GM12878 (cell line): ENCODE data around the gene ZNF546. TPM values are rescaled to one million over a fixed set of nuclear protein-coding genes. Genes with fewer than 3 reads are reported as not detected.

Experiments used
- ASH2L ChIP-seq: fragments of 300-600, 200-600 bp; sonication (generic); IDR thresholded peaks from 2 replicates; pipeline ENCODE4 v1.6.1; 2017; ENCODE audit warnings: low read depth, mild to moderate bottlenecking, borderline replicate concordance
- BACH1 ChIP-seq: fragments of 450-650 bp; IDR thresholded peaks from 2 replicates; pipeline ENCODE4 v1.6.1; 2017; ENCODE audit warnings: mild to moderate bottlenecking, borderline replicate concordance
- CBX5 ChIP-seq: sonication (generic); IDR thresholded peaks from 2 replicates; pipeline ENCODE4 v1.6.1; 2016; ENCODE audit warnings: low read depth, moderate library complexity, mild to moderate bottlenecking, inconsistent platforms
- FOXM1 ChIP-seq: IDR thresholded peaks from 2 replicates; pipeline ENCODE4 v1.6.1; 2012; ENCODE audit warnings: low read depth, mild to moderate bottlenecking, inconsistent platforms, low read length, moderate library complexity
- MEF2B ChIP-seq: fragments of 450-650 bp; IDR thresholded peaks from 2 replicates; pipeline ENCODE4 v1.6.1; 2018; ENCODE audit warnings: mild to moderate bottlenecking, moderate library complexity; ENCODE audit not compliant: partially characterized antibody, poor library complexity, severe bottlenecking
- MLLT1 ChIP-seq: fragments of 450-650 bp; IDR thresholded peaks from 2 replicates; pipeline ENCODE4 v1.6.1; 2016; ENCODE audit warnings: mild to moderate bottlenecking
- NRF1 ChIP-seq: conservative IDR thresholded peaks from 2 replicates; pipeline ENCODE4 v1.6.1; 2011; ENCODE audit warnings: mild to moderate bottlenecking, low read depth, low read length, improper control_type of control experiment
- POLR2AphosphoS5 ChIP-seq: IDR thresholded peaks from 2 replicates; pipeline ENCODE4 v1.6.1; 2011; ENCODE audit warnings: mild to moderate bottlenecking, low read length, inconsistent platforms
- RB1 ChIP-seq: fragments of 450-650 bp; formaldehyde crosslinking; IDR thresholded peaks from 2 replicates; pipeline ENCODE4 v1.6.1; 2017; ENCODE audit warnings: mild to moderate bottlenecking, borderline replicate concordance
- SIN3A ChIP-seq: IDR thresholded peaks from 2 replicates; pipeline ENCODE4 v1.6.1; 2012; ENCODE audit warnings: low read depth, low read length, improper control_type of control experiment
- SRF ChIP-seq, 2 experiments: IDR thresholded peaks; 2 replicates each; pipeline ENCODE4 v1.6.1; 2011; ENCODE audit warnings: low read depth in 2 of 2, low read length in 2 of 2, mild to moderate bottlenecking in 1 of 2, moderate library complexity in 1 of 2
- TCF7 ChIP-seq: IDR thresholded peaks from 2 replicates; pipeline ENCODE4 v1.6.1; 2014; ENCODE audit warnings: antibody characterized with exemption, borderline replicate concordance
- ZBTB11 ChIP-seq: fragments of 450-650 bp; formaldehyde crosslinking; IDR thresholded peaks from 2 replicates; pipeline ENCODE4 v1.5.0; 2022; ENCODE audit warnings: mild to moderate bottlenecking, missing genetic modification characterization
- ZBTB4 ChIP-seq: fragments of 450-650 bp; formaldehyde crosslinking; IDR thresholded peaks from 2 replicates; pipeline ENCODE4 v1.4.0; 2022; ENCODE audit warnings: mild to moderate bottlenecking, moderate library complexity
- ZNF24 ChIP-seq: fragments of 450-650 bp; IDR thresholded peaks from 2 replicates; pipeline ENCODE4 v1.6.1; 2017; ENCODE audit warnings: antibody characterized with exemption, mild to moderate bottlenecking
- ZNF592 ChIP-seq: fragments of 450-650 bp; IDR thresholded peaks from 2 replicates; pipeline ENCODE4 v1.6.1; 2017; ENCODE audit warnings: mild to moderate bottlenecking, moderate library complexity
- polyA plus RNA-seq, 11 experiments: library from polyadenylated mRNA; depleted of rRNA in 4 of 11; unstranded in 6 of 11; stranded (reverse) in 5 of 11; fragments of >200 nt; fragmentation: Nextera tagmentation in 4 of 11; fragmentation: Illumina TruSeq in 1 of 11; extraction: Ambion mirVana in 4 of 11; extraction: Trizol in 1 of 11; gene quantifications; 1 replicate in 1 of 11; 2 replicates in 10 of 11; pipeline versions ENCODE4 v1.2.1 to v1.2.3, GENCODE V29; 2011 to 2016; ENCODE audit warnings: inconsistent platforms in 2 of 11, missing spikeins in 2 of 11, low read depth in 1 of 11
- total RNA-seq, 4 experiments: library from RNA; depleted of rRNA in 3 of 4; stranded (reverse); fragments of >200 nt in 3 of 4; fragmentation: Illumina TruSeq in 1 of 4; extraction: Trizol in 1 of 4; gene quantifications; 2 replicates each; pipeline versions ENCODE4 v1.2.1 to v1.2.3, GENCODE V29; 2013 to 2021

Gene ZNF546
- total and polyA plus RNA-seq, 10 of the 15 experiments (the other 5 are each of a cell fraction or from before 2014, with no cell fraction given) = 0.88 to 4.1 (median 2.4) TPM

- TF ChIP-seq ZNF592 = no peak
- TF ChIP-seq ZBTB4 = no peak
- TF ChIP-seq NRF1 = peak; percentile 82
- TF ChIP-seq MLLT1 = peak; percentile 26; the same call in 1 of the 2 replicates
- peak; percentile 97 for TF ChIP-seq POLR2AphosphoS5
- TF ChIP-seq TCF7 = no peak
- TF ChIP-seq MEF2B = no peak
- TF ChIP-seq ZBTB11 (CRISPR knock-in tag) = peak; percentile 43; the same call in 1 of the 2 replicates
- TF ChIP-seq BACH1 = peak; percentile 86
- TF ChIP-seq CBX5 = 0 out of 2 replicates have a peak, but pooled peaks have one; percentile 17
- TF ChIP-seq FOXM1 = 0 out of 2 replicates have a peak, but pooled peaks have one; percentile 34
- TF ChIP-seq ZNF24 = peak; percentile 68; the same call in 1 of the 2 replicates
- 0 out of 2 replicates have a peak, but pooled peaks have one; percentile 52 for TF ChIP-seq RB1
- peak; percentile 47 to 63; a peak in 2 of 4 replicates for TF ChIP-seq SRF (IDR thresholded peaks at IDR 0.05; ENCODE audit: low read depth in 2 of 2, low read length in 2 of 2)
- 0 out of 2 replicates have a peak, but pooled peaks have one; percentile 45 for TF ChIP-seq ASH2L
- TF ChIP-seq SIN3A = 0 out of 2 replicates have a peak, but pooled peaks have one; percentile 27
These were observed at the start of gene ZNF546 (continued) for GRCh38 chr19:39996811-39997637.
